ENCODE measurements around the gene BPIFB2.

GRCh38 chr20:32987044-32987825 is 20.3 kb upstream of the BPIFB2 start:
- no peak for TF ChIP-seq CTCF (IDR thresholded peaks at IDR 0.05 in 2 of 3, conservative IDR thresholded peaks at IDR 0.05 in 1 of 3; ENCODE audit: borderline replicate concordance in 1 of 3, insufficient read depth in 1 of 3, low read depth in 2 of 3, low read length in 2 of 3)
- TF ChIP-seq EGR1 (IDR thresholded peaks at IDR 0.05; ENCODE audit: low read depth) = no peak
- no peak for TF ChIP-seq JUND (IDR thresholded peaks at IDR 0.05)
- no peak for TF ChIP-seq POLR2A (IDR thresholded peaks at IDR 0.05; ENCODE audit: borderline replicate concordance, extremely low read depth, insufficient read depth, insufficient read length)
- TF ChIP-seq EZH2 (IDR thresholded peaks at IDR 0.05) = no peak
- no peak for TF ChIP-seq YY1 (IDR thresholded peaks at IDR 0.05; ENCODE audit: extremely low read depth, insufficient replicate concordance, low read depth, low read length)
- TF ChIP-seq EZH2phosphoT487 (IDR thresholded peaks at IDR 0.05; ENCODE audit: borderline replicate concordance) = no peak
- TF ChIP-seq REST (IDR thresholded peaks at IDR 0.05; ENCODE audit: low read depth) = no peak
- no peak for TF ChIP-seq ZFX (IDR thresholded peaks at IDR 0.05)
- TF ChIP-seq SIN3A (IDR thresholded peaks at IDR 0.05; ENCODE audit: low read depth) = no peak
- TF ChIP-seq ELF1 (IDR thresholded peaks at IDR 0.05; ENCODE audit: borderline replicate concordance, low read depth) = no peak

Measured in HCT116 (cell line).